Kidney capillary endothelial cell (primary cell): ENCODE results near the gene FBN2.
A peak's percentile ranks its signal among the peaks of the same experiment; 100 is the strongest.

Experiments
- DNase-seq: peaks from one replicate; pipeline ENCODE4 v3.0.0-alpha.2; 2018; ENCODE audit warnings: low spot score

The FBN2 gene

DNA sequence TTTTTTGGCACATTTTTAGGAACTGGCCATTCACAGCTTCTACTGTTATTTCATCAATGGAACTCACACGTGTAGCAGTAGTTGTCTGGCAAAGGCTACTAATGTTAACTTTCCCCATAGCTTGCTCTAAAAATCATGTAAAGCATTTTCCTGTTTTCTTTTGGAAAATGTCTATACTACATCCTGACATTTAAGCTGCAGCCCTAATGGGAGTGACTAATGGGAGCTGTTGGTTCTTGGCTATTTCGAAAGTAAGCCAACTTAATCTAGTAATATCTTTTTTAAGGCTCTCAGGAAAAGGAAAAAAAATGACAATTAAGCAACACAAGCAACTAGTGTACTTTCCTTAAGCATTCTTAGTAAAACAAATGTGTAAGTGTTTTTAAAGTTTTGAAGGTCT is 285.3 kb downstream of the FBN2 start:
- DNase-seq = no peak

GRCh38 chr5:128252196-128252595 is 285.8 kb downstream of the FBN2 start:
- DNase-seq = no peak

GRCh38 chr5:128245974-128246373 is 292.1 kb downstream of the FBN2 start:
- no peak for DNase-seq

GRCh38 chr5:128243958-128244582 is 294.0 kb downstream of the FBN2 start:
- DNase-seq = no peak

DNA sequence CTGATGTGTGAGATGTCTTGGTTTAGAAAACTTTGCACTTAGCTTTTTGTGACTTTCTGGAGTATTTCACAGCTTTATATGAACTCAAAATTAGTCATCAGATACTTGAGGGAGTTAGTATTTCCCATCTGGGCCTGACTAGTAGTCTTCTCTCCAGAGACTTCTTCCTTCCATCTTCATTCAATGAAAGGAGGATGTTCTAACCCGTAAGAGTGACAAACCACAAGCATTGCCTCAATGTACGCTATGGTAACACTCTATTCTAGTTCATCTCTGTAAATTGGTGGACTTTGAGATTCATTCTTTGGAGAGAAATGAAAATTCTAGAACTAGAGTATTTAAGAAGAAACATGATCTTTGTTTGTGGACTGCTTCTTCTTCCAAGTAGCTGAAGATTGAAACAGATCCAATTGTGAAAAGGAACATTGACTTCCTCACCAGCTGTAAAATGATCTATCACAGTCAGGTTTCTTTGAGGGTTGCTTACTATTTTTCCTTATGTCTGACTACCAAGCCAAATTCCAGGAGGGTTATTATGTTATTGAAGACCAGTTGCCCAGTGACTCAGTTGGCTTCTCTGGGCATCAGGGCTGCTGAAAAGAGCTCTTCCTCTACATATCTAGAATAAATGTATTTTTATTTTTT is 296.9 kb downstream of the FBN2 start:
- DNase-seq = no peak

DNA sequence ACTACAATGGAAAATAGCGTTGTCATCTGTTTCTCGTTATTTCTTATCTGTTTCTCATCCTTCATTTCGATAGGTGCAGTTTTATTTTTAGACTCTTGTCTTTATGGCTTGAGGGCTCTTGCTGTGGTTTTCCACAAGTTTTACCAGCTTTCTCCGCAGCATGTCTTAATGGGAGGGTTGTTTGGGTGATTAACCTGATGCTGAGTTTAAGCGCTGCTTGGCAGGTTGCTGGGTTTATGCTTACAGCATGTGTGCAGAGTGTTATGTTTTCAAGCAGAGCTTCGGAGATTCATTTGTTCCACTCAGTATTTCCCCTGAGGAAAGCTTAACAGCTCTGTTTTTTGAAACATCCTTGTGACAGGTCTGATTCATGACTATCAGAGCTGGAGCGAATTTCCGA is 300.5 kb downstream of the FBN2 start:
- DNase-seq = no peak

GRCh38 chr5:128237000-128237399 is 301.0 kb downstream of the FBN2 start:
- DNase-seq = no peak

DNA sequence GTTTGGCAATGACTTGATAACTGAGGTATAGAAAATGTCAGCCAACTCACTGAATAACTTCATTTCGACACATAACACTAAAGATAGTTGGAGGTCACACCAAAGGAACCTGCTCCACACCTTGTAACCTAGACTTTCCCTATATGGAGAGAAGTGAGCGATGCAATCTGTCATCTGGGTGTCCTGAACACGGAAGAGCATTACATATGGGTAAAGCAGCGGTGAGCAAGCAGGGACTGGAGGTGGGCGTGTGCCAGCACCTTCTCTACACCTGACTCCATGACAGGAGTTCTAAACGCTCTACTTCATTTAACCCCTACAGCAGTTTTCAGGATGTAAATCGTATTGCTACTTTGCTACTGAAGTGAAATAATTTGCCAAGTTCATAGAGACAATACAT is 301.7 kb downstream of the FBN2 start:
- no peak for DNase-seq

GRCh38 chr5:128234928-128235641 is 303.0 kb downstream of the FBN2 start:
- no peak for DNase-seq

DNA sequence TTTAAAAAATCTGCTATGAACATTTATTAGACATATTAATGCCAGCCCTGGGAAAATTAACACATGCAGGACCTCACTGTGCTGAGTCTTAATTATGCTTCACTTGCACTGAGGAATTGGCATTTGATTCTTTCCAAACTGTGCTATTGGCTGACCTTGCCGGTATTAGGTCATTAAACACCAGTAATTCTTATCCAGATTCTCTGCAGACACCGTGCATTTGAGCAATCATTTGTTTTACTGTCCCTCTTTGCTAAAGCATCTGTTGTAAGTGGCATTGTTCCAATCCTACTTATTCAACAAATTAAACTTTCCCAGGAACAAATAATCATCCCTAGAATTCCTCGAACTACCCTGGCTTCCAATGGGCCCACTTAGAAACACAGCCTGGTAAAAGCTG is 309.5 kb downstream of the FBN2 start:
- DNase-seq = no peak

- DNase-seq = peak; percentile 25
Measured at GRCh38 chr5:128228008-128228407, 310.0 kb downstream of the FBN2 start.

GRCh38 chr5:128225245-128226030 is 312.6 kb downstream of the FBN2 start:
- DNase-seq = no peak

DNA sequence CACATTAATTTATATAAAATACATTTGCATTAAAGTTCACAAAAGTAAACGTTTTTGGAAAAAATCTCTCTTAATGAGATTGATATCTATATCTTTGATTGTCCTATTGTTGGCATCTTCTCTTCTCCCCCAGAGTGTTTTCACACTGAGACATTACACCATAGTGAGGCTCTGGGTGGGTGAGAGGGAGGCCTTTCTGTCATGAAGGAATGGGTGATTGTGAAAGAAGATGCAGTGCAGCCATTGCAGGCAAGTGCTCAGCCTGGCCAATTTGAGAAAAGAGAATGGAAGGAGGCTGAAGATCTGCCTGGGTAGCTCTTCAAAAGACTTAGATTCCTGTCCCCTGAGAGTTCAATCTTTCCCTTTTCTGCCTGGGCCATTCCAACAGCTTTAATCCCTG is 313.7 kb downstream of the FBN2 start:
- no peak for DNase-seq

DNA sequence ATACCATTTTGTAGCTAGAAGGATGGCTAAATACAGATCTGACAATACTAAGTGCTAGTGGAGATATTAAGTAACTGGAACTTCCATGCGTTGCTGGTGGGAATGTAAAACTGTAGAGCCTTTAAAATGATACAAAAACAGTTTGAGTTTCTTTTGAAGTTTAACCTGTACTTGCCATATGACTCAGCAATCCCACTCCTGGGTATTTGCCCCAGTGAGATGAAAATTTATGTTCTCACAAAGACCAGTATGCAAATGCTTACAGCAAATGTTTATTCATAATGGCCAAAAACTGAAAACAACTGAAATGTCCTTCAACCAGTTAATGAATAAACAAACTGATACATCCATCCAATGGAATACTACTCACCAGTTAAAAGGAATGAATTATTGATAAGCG is 317.2 kb downstream of the FBN2 start:
- no peak for DNase-seq

DNA sequence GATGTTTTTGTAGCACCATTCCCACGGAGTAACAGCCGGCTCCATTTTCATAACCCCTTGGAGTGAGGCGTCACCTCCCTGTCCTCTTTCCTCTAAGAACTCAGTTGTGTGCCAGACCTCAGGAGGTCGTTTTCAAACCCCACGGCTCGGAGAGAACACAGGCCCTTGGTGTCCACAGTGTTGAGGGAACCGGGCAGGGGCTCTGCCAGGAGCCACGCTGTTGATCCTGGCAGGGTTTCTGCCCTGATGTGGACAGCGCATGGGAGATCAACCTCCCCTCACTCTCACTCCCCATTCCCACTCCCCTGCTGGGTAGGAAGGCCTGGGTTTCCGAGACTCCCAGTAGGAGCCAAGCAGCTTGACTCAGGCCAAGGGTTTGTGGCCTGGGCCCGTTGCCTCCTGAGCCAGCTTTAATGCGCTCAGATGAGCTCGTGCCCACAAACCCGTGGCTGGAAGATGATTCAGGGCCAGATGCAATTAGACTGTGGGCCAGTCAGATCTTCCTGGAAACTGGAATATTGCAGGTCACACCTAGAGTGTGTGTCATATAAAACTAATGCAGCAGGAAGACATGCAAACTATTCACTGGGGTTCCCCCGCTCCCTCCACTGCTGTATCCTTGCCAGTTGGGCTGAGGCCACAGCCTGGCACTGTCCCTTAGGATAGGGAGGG is 321.0 kb downstream of the FBN2 start:
- DNase-seq = no peak

GRCh38 chr5:128216285-128216684 is 321.8 kb downstream of the FBN2 start:
- no peak for DNase-seq

DNA sequence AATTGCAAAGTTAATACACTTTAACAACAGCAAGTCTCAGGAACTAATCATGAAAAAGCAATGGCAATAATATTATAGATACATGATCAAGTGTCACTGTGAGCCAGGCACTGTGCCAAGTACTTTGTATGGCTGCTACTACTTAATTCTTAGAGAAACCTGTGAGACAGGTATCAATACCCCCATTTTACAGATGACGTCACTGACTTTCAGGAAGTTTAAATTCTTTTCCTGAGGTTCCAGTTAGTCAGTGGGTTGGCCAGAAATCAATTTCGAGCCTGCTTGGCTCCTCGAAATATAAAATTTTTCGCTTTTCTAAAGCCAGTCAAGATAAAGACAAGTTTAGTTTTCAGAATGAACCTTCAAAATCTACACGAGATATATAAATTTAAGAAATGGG is 324.2 kb downstream of the FBN2 start:
- no peak for DNase-seq

- DNase-seq = peak; percentile 59
Measured at GRCh38 chr5:128213340-128213739, 324.7 kb downstream of the FBN2 start.

- DNase-seq = no peak
Measured at GRCh38 chr5:128212191-128212806, 325.7 kb downstream of the FBN2 start.

- DNase-seq = no peak
Measured at GRCh38 chr5:128208436-128208835, 329.6 kb downstream of the FBN2 start.
